Neural progenitor cell (in vitro differentiated cells): ENCODE measurements around the gene ATP13A4.

Source experiments
- CTCF ChIP-seq: fragments of 200-600 bp; sonication (generic); IDR thresholded peaks from 2 replicates; pipeline ENCODE4 v1.5.1; 2017; ENCODE audit warnings: antibody characterized with exemption, mild to moderate bottlenecking
- EZH2 ChIP-seq: fragments of 200-600 bp; sonication (generic); IDR thresholded peaks from 2 replicates; pipeline ENCODE4 v1.6.1; 2017; ENCODE audit warnings: antibody characterized with exemption, mild to moderate bottlenecking, moderate library complexity
- EZH2phosphoT487 ChIP-seq: fragments of 200-600 bp; sonication (generic); IDR thresholded peaks from 2 replicates; pipeline ENCODE4 v1.6.1; 2017; ENCODE audit warnings: antibody characterized with exemption

- TF ChIP-seq EZH2: no peak
- no peak for TF ChIP-seq CTCF
- no peak for TF ChIP-seq EZH2phosphoT487
These were observed 181.9 kb downstream of the ATP13A4 start for GRCh38 chr3:193372783-193373182.
